HuH-7 (cell line): ENCODE data around the gene NRG3.

Source experiments
- DNase-seq: peaks from one replicate; pipeline ENCODE4 v3.0.0; 2011; ENCODE audit warnings: low spot score

The NRG3 gene

DNA sequence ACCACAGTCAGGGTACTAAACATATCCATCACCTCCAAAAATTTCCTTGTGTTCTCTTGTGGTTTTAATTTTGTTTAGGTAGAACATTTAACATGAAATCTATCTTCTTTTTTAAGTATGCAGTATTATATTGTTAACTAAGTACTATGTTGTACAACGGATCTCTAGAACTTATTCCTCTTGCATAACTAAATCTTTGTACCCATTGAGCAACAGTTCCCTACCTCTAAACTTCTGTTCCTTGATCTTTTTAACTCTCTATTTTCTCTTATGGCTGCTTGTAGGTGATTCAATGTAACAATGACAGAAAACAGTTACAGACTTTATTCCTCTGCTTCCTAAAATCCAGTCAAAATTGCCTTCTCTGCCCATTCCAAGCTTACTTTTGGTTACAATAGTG lies 9.9 kb downstream of the NRG3 start:
- DNase-seq = no peak

DNA sequence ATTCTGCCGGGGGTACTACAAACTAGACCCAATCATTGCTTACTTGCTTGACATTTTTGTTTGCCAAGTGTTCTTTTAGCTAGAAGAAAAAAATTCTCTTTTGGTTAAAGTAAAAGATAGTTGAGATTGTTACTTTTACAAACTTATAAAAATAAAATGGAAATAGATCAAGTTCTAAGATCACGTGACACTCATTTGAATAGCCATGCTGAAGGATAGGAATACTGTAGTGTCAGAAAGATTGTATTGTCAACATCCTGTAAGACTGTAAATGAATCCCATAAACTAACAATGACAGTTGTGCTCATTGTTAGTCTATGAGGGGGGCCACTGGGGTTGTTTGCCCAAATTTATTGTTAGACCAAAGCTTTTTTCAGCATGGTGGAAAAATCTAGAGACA lies 10.5 kb downstream of the NRG3 start:
- no peak for DNase-seq

GRCh38 chr10:81886939-81887338 lies 11.9 kb downstream of the NRG3 start:
- DNase-seq = no peak

DNA sequence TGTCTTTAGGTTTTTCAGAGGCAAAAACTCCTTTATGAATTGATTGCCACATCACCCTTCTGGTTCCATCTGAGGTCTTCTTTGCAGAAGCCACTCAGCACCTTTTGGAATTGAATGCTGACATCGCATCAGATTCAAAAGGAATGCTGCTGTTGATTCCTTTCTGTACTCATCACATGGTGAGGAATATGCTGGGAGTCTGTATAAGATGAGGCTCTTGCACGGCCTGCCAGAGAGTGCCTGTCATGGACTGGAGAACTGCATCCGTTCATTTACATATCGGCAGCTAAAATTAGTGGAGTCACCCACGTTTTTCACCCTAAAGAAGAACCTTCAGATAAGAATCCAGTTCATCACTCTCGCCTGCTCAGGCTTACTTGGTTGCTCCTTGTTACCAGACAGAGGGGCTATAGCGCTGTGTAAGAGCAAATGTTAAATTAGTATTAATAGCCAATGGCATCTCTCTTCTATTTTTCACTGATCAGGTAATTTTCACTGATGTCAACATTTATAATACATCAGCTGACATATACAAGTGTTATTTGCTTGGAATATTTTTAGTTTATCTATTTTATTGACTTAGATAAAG lies 14.3 kb downstream of the NRG3 start:
- no peak for DNase-seq

- no peak for DNase-seq
Measured at GRCh38 chr10:81894616-81895015, 19.6 kb downstream of the NRG3 start.

DNA sequence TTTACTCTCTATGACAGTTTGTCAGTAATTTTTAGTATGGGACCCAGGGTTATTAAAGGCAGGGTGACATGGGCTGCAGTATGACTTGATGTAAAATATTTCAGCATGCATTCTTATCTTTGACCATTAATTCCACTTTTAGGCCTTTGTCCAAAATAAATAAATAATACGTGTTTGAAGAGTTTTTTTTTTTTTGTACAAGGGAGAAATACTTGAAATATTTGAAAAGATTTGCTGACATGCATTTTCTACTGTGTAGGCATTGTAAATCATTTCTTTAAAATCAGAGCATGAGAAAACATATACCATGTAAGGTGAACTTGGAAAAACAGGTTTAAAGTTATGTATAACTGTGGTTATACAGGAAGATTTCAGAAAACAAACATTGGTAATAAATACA lies 23.5 kb downstream of the NRG3 start:
- DNase-seq = no peak

DNA sequence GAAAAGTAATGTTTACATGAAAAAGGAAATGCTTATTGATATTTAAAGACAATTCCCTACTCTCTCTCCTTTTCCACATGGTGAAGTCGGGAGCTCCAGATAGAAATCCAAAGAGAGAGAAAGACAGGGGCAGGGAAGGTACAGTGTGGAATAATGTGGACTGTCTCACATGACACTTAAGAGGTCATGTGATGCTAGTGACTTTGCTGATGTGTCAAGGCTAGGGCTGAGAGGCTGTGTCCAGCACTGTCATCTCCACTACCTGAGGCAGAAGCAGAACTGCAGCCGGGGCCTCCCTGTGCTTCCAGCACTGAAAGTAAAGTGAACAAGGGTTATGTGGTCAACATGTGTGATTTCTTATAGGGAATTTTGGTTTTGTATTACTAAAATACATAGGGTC lies 26.0 kb downstream of the NRG3 start:
- DNase-seq = no peak

GRCh38 chr10:81903472-81903871 lies 28.5 kb downstream of the NRG3 start:
- DNase-seq = no peak

DNA sequence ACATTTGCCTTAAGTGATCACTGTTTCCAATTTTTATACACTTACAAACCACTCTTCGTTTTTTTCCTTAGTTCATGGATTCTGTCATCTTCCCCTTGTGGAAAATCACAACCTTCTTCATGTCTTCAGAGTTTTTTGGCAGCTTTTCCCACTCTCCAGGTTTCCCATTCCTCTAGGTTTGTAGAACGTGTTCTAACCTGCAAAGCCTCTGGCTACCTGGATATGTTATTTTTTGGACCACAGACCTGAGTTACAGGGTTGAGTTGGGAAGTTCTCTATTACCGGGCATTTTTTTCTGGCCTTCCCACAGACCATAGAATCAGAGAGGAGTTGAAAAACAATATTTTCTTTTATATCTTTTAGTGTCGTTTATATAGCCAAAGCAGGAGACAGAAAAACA lies 30.2 kb downstream of the NRG3 start:
- DNase-seq = no peak

- no peak for DNase-seq
Measured at GRCh38 chr10:81909453-81909852, 34.5 kb downstream of the NRG3 start.

DNA sequence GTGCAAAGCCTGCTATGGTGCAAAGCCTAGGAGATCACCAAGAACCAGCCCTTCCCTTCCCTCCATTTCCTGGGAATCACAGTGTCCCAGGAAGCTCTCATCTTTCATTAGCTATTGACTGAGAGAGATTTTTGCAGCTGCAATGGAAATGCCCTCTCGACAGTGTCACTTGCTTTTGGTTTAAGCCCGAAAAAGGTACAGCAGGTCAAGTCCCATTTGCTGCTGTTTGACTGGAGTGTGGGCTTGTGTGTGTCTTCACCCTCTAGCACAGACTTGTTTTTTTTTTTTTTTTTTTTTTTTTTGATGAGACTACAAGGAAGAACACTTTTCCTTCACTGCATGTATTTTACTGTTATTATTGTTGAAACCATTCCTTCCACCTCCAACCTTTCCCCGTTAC lies 36.3 kb downstream of the NRG3 start:
- DNase-seq = no peak

DNA sequence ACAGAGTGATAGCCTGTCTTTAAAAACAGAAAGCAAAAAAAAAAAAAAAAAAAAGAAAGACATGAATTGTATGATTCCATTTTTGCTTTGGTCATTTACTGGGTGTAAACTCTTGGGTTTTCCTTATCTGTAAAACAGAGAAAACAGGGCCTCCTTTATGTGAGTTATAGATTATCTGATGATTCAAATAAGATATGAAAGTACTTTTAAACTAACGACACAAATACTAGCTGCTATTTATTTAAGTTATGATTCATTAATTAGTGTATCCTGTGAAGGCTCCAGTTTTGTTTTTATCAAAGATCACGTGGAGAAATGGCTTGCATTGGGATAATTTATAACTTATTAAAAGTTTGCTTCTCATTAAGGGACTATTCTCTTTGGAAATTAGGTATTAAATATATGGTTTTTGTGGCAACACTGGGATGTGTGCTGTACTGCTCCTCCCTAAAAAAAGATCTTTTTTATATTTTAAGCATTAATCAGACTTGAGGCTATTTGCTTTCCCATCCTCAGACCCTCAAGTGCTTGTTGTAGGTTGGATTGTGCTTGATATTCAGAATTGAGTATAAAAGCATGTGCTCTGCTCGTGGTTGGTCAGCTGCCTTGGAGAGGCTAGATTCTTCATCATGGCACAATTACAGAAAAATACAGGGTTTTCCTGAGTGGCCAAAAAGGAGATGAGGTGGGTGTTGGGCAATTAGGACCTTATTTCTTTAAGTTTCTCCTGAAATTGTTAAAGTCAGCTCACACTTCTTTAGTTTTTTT lies 39.9 kb downstream of the NRG3 start:
- no peak for DNase-seq

DNA sequence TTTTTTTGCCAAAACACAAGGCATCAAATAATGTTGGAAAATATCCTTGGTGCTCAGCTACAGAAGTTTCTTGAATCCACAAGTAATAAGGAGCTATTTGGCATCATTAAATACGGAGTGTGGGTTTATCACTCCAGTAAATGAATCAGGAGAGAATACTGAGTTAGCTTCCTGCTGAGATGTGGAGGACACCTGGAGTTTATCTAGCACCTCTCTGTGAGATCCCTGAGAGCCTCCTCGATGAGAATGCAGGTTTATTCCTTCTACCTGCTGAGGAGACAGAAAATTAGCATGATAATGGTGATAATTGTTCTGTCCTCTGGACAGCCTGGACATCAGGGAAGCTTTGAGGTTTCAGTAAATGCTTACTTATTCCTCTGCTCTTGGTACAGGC lies 40.5 kb downstream of the NRG3 start:
- no peak for DNase-seq

GRCh38 chr10:81917666-81918065 lies 42.7 kb downstream of the NRG3 start:
- no peak for DNase-seq

DNA sequence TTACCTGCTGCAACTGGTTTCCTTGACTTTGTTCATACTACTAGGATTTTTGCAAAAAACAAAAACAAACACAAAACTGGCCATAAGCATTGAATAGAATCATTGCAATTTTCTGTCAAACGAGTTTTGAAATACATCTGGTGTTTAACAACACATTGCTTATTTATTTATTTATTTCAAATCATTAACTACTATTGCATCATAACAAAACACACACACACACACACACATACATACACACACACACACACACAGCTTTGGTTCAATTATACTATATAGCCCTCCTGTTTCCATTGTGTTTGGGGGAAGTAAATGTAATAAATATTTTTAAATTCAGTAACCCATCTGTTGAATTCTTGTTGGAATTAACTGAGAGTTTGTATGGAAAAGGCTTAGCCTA lies 43.8 kb downstream of the NRG3 start:
- DNase-seq = no peak

- DNase-seq = peak; percentile 11
Measured at GRCh38 chr10:81920213-81920829, 45.3 kb downstream of the NRG3 start.

- DNase-seq = no peak
Measured at GRCh38 chr10:81928119-81928518, 53.1 kb downstream of the NRG3 start.

DNA sequence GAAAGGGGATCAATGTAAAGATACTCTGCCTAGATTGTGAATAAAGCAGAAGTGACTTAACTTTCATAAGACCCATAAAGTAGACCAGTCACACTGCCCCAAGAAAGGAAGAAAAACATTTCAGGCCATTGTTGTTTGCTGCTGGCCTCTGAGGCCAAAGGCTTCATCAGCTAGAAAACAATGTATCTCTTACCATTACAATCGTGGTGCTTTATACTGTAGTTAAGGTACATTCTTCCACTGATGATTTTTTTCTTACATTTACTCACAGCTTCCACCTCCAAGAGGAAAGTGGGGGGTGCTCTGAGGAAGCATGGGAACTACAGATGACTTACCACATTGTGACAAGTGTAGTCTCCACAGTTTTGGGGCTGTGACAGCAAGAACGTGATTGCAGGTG lies 68.6 kb downstream of the NRG3 start:
- no peak for DNase-seq

DNA sequence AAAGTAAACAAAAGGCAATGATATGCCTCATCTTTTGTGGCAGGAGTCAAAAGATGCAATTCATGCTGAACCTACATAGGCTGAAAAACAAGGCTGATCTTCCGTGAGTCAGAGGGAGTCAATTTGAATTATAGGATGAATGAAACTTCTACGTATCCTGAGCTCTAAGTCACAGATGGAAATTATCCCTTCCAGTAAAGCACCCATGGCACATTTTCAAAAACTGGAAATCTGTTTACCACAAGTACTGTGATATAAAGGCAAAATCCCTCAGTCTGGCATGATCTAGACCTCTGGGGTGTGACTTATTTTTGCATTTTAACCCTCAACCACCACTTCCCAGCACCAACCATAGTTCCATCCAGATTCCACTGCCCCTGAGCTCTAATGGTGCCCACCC lies 69.6 kb downstream of the NRG3 start:
- no peak for DNase-seq

GRCh38 chr10:81949283-81949682 lies 74.3 kb downstream of the NRG3 start:
- no peak for DNase-seq

- no peak for DNase-seq
Measured at GRCh38 chr10:81950358-81950757, 75.4 kb downstream of the NRG3 start.

DNA sequence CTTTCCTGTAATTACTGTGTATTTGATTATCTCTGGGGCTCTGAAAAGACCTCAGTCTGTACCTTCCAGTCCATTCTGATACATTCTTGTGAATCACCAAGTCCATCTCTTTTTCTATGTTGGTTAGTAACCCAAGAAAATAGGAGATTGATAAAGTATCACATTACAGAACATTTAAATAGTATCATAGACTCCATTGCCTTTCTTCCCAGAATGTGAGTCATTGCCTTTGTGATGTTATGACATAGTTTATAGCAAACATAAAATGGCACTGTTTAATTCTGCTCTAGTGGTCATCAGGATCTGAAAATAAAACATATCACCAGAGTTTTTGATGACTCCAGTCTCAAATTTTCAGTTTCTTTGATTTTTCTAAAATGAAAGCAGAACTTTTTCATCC lies 78.4 kb downstream of the NRG3 start:
- no peak for DNase-seq

GRCh38 chr10:81957976-81958375 lies 83.0 kb downstream of the NRG3 start:
- no peak for DNase-seq

DNA sequence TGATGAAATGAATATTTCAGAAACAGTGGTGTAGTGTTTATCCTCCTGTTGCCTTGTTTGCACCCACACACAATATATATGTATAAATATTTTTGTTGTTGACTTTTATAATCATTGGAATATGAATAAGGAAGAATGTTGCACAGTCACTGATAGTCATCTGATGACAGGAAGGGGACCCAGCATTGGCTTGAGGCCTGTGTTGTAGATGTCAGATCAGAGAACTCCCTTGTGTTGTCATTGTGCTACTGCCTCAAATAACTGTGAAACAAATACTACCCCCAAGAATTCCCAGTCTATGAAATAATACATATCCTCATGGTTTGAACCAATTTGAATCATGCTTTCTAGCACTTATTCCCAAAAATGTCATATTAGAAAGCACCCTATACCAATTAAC lies 84.0 kb downstream of the NRG3 start:
- no peak for DNase-seq
